NCI-H1092 treated with DMSO at 0.1 percent for 48 hours (cell line): Measurements from ENCODE around the gene ASTN2.
A peak's percentile ranks its signal among the peaks of the same experiment; 100 is the strongest.

Experiments used
- DNase-seq: peaks from one replicate; lab custom pipeline; 2025; lab: John Stamatoyannopoulos, UW

The ASTN2 gene

DNA sequence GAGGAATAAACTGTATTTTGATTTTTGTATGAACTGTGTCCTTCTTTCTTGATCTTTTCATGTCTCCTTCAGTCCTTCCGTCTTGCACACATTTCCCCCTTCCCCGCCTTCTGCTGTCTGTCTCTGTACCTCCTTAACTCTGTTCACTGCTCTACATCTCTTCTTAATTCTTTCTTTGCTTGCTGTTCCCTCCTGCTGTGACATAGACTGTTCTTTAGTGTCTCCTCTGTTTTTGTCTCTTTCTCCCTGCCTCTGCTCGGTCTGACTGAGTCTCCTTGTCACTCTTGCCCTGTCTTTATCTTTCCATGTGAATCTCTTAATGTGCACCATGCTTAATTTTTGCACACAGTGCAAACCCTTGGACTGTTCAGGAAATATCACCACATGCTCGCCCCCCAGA lies 614.8 kb downstream of the ASTN2 start:
- DNase-seq: no peak

DNA sequence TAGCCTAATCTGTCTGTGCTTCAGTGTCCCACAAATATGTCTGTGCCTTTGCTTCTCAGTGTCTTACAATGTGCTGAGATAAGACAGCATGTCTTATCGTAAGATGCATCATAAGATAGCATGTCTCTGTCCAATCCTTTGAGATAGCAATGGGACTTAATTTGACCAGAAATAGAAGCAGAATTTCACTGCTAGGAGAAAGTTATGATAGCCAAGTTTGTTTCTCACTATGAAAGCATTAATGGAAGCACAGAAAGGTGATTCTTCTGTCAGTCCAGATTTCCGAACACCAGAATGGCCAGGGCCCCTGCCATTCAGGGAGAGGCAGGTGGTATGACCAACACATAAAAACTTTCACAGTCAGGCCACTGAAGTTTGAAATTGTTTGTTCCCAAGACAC lies 616.3 kb downstream of the ASTN2 start:
- no peak for DNase-seq

DNA sequence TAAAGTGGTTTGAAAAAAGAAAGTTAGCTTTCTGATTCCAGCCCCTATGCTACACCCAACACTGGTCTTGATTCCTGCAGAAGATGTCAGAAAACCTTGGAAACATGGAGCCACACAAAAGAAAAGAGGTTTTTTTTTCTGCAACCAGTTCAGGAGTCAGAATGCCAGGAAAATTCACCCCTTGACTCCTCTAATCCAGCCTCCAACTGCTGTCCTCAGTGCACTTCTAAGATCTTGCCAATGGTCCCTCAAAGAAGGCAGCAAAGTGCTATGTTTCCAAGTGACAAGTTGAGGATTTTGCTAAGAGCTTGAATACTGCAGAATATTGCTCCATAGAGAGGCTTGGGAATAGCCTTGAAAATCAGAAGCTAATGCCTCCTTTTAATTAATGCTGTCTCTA lies 617.6 kb downstream of the ASTN2 start:
- DNase-seq: no peak

DNA sequence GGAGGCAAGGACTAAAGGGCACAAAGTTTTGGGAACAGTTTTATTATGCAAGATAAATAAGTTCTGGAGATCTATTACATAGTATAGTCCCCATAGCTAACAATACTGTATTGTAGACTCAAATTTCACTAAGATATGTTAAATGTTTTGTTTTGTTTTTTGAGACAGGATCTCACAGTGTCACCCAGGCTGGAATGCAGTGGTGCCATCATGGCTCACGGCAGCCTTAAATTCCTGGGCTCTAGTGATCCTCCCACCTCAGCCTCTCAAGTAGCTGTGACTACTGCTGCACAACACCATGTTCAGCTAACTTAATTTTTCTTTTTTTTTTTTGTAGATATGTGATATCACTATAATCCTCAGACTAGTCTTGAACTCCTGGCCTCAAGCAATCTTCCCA lies 618.2 kb downstream of the ASTN2 start:
- no peak for DNase-seq

DNA sequence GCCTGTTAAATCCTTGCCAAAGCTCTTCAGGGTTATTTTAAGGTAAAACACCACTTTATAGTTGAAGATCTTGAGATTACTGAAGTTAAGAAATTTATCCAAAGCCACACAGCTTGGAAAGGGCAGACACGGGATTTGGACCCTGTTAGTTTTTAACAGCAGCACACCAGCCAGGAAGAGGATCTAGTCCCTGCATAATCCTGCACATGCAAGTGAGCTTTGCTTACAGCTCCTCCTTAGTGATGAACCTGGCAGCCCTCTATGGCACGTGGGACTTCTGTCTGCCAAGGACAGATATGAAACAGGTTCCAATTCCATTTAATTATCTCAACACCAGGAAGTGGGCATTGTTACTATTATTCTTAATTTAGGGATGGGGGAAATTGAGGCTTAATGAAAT lies 619.0 kb downstream of the ASTN2 start:
- DNase-seq: no peak

DNA sequence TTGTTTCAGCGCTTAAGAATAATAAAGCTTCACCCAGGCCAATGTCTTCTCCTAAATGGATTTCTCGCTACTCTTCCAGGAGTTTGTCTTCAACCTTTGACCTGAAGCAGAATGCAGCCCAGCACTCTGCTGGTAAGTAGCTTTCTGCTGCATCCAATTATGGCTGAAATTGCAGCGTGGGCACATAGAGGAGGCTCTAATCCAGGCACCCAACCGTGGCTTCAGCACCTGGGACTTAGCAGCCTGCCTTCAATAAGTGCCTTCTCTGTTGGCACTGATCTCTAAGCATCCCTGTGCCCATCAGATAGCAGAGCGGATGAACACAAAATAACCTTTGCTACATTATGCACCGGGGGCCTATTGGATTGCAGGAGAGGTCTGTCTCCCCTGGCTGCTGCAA lies 622.6 kb downstream of the ASTN2 start:
- no peak for DNase-seq

DNA sequence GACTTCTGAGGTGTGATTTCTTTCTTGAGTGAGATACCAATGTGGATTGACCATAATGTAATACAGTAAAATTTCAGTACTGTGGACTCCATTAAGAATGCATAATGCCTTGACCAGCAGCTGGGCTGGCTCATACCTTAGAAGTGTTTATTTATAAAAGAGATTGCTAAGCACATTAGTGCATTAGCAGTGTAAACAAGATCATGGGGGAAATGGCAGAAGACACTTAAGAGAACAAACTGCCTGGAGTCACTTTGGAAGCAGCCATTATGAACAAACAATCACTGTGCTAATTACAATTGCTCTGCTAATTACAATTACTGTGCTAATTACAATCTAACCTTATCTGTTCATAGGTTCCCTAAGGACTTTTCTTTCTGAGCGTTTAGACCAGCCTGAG lies 623.5 kb downstream of the ASTN2 start:
- DNase-seq: peak; percentile 13

DNA sequence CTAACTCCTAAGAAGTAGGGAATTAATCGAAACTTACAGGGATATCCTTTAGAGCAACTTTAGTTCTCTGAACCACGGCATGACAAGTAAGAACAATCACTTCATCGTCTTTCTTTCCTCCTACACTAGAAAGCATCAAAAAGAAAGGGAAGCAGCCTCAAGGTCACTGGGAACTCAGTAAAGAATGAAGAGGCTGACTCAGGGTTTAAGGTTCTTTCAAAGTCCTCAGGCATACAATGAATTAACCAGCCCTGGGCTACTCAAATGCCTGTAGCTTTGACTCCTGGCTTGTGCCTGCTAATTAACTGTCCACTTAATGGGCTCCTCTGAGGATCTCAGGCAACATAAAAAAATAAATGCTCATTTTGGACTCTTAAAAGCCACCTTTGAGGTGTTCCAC lies 625.8 kb downstream of the ASTN2 start:
- no peak for DNase-seq

DNA sequence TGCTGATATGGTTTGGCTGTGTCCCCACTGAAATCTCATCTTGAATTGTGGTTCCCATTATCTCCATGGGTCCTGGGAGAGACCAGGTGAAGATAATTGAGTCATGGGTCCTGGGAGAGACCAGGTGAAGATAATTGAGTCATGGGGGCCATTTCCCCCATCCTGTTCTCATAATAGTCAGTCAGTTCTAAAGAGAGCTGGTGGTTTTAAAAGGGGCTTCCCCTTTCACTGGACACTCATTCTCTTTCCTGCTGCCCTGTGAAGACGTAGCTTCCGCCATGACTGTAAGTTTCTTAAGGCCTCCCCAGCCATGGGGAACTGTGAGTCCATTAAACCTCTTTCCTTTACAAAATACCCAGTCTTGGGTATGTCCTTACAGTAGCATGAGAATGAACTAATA lies 628.1 kb downstream of the ASTN2 start:
- no peak for DNase-seq

DNA sequence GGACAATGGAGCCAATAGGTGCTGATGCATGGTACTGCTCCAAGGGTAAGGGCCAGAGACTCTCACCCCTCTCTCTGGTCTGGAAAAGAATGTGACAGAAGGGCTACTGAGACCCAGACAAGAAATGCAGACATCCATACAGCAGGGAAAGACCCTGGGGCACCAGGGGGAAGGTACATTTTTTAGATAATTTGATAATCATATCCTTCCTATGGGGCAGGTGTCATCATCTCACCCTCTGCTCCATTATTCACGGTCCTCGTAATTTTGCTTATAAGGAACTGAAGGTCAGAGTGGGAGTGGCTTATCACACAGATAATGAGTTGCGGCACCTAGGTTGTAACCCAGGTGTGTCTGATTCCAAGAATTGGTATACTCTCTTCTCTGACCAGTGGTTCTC lies 637.7 kb downstream of the ASTN2 start:
- DNase-seq: no peak

DNA sequence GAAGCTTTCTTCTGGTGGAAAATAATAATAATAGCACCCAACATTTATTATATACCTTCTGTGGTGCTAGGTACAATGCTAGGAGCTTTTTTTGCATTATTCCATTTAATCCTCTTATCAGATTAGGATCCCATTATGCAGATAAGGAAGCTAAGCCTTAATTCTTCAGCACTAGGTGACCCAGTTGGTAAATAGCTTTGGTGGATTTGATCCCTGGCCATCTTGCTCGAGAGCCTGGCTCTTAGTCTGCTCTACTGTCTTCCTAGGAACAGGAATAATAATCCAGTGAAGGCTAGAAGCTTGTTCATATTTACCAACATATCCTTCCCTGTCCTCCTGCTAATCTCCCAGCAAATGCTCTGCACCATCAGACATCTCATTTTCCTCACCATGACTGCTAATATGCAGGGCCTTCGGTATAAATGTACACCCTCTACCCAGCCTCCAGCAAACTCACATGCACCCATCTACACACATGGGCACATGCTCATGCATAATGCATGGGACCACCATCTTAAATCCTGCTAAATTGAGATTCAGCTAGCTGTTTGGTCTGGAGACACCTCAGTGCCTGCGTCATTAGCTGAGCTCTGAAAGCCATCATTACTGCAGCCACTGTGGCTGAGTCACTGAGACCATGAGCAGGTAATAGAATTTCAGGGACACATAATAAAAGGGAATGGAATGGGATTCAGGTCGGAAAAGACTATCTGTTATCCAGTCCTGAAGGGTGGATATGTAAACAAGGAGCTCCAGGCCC lies 640.3 kb downstream of the ASTN2 start:
- no peak for DNase-seq

DNA sequence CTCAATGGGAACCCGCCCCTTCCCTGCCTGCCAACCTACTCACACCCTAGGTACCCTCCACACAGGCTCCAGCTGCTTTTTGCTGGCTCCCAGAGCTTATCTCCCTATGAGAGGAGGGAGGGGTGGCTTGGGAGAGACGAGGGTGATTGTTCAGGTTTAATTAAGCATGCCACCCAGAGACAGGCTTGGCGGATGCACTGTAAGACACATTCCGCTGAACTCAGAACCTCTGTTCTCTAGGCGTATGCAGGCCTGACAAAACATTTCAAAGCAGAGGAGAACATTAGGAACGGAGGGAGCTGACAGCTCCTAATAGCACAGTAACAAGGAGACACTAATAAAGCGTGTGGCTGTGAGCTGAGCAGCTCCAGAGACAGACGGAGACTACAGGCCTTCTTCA lies 647.6 kb downstream of the ASTN2 start:
- DNase-seq: peak; percentile 13

DNA sequence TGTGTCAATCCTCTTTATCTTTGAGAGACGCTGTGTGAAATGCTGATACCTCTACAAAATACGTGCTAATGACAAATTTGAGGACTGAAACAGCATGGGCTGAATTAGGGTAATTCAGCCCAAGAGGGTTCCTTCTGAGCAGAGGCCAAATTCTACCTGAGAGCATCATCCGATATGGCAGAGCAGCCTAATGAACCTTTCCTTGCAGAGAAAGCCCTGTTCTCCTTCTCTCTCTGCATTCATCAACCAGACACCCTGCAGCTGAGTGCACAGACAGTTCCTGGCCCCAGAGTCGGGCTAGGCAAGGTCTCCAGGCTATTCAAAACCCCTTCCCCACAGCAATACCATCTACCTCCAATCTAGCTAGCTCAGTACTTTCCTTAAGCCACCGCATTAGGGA lies 649.8 kb downstream of the ASTN2 start:
- no peak for DNase-seq

DNA sequence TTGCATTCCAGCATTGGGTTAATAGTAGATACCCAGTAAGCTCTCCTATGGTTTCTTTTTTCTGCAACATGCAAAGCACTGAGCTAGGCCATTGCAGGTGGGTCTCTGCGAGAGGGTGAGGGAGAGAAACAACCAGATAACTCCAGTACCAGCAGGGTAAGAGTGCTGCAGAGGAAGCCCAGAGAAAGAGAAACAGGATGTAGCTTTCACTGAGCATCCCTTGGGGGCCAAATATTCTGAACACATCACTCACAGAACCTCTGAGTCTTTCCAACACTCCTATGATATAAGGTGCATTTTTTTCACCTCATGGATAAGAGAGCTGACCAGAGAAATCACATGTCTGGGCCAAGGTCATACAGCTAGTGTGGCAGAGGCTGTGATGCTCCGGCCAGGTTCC lies 651.1 kb downstream of the ASTN2 start:
- DNase-seq: no peak

DNA sequence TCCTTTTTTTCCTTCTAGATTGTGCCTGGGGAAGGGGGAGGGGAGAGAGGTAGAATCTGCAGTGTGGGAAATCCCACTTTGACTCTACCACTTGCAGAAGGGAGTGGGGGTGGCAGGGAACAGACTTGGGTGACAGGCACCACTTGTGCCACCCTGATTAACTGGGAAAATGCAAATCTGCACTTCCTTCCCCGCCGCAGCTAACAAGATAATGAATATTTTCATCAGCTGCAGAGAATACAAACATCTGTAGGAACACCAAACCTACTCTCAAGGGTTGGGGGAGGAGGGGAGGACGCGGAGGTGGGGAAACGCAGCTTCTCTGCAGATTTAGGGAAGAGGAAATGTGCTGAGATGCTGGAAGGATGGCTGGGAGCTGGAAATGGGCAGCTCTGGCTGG lies 654.2 kb downstream of the ASTN2 start:
- DNase-seq: no peak

DNA sequence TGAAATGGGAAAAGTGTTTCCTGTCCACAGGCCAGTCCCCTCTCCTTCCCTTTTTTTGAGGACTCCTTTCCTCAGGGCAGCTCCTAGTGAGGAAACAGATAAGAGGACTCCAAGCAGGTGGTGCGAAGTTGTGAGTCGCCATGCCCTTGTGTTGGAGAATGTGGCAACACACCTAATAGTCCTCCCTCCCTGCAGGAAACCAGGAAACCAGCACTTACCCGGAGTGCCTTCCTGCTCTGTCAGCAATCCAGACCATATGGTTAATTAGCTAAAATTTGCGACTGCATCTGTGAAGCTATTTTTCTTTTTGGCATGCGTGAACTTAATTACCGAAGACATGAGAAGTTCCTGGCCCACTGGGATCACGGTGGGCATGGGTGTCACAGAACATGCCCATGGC lies 657.8 kb downstream of the ASTN2 start:
- no peak for DNase-seq

DNA sequence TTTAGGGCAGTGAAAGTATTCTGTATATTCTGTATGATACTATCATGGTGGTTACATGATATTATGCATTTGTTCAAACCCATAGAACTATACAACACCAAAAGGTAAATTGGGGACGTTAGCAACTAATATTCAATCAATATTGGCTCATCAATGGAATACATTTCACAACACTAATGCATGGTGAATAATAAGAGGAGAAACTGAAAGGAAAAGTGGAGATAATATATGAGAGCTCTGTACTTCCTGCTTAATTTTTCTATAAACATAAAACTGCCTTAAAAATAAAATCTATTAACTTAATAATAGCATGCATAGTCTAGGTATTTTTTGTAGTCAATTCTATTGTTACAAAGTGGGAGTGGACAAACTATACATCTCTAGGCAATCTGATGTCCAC lies 661.5 kb downstream of the ASTN2 start:
- DNase-seq: no peak

DNA sequence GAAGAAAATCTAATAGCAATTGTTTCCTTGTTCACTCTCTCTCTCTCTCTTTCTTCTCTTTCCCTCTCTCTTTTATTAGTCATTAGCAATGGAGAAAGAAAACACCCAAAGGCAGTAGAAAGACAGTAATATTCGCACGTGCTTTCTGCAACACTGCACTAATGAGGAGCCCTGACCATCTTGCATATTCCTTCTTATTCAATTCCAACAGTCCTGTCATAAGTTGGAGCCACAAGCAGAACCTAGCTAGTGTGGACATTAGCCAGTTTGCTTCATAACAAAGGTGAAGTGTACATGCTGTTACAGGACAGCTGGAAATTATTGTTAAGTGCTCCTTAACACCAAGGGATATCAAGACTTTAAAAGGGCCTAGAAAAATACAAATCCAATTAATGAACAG lies 664.3 kb downstream of the ASTN2 start:
- DNase-seq: no peak

DNA sequence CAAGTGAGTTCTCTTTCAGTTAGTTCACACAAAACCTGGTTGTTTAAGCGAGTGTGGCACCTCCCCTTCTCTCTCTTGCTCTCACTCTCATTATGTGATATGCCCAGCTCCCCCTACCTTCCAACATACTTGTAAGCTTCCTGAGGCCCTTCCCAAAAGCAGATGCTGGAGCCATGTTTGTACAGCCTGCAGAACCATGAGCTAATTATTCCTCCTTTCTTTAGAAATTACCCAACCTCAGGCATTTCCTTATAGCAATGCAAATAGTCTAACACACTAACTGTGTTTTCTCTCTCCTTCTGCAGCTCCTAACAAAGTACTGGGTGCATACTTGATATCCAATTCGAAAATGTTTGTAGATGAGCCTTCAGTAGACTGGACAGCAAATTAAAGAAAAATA lies 665.1 kb downstream of the ASTN2 start:
- DNase-seq: no peak

DNA sequence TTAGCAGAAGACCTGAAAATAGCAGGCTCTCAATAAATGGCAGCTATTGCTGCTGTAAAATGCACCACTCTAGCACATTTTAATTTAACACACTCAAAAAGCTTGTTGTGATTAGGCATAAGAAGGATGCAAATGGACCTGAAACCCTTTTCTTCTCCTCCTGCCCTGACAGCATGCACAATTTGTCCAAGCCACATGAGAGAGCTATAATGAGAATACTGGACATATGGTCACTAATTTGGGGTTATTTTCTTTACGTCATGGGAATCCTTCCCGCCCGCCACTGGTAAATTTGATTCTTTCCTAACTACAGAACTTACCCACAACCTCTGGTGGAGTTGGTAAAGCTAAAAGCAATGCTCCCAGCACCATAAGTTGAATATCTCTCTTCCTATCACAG lies 665.7 kb downstream of the ASTN2 start:
- no peak for DNase-seq

DNA sequence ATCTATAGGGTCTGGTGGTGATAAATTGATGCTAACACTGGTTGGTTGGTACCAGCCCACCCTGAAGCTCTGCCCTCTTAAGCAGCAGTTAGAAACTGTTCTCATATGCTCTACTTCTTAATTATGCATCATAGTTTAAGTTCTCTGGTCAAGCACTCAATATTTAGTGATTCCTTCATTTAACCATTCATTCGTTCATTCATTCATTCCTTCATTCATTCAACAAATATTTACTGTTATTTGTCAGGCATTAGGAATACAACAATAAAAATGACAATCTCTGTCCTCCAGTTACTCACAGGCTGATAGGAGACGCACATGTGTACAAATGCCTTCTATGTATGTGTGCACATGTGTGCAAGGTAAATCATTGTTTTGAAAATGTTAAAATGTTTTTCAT lies 673.1 kb downstream of the ASTN2 start:
- DNase-seq: no peak

DNA sequence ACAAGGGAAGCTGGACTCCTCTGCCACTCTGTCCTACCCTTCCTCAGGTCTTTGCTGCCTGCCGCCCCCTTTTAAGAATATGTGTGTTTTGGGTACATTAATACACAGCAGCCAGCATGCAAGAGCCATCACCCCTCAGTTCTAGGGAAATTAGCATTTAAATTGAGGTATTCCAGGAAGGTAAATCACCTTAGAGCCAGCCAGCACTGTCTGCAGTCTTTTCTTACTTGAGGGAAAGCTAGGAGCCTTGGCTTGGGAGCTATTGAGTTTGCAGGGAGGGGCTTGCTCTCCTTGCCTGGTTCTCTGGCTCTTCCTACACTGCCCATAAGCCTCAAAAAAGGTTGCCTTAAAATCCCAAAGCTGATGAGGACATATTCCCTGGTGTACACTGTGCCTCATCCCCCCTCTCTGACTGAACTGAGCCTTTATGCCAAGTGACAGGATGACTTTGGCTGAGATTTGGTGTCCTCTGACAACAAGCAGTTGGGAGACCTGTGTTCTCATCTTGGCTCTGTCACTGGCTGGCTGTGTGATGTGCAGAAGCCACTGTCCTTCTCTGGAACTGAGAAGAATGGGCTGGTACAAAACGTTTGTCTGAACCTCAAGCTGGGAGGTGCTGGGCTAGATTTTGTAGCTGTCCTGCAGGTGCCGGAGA lies 673.6 kb downstream of the ASTN2 start:
- no peak for DNase-seq

DNA sequence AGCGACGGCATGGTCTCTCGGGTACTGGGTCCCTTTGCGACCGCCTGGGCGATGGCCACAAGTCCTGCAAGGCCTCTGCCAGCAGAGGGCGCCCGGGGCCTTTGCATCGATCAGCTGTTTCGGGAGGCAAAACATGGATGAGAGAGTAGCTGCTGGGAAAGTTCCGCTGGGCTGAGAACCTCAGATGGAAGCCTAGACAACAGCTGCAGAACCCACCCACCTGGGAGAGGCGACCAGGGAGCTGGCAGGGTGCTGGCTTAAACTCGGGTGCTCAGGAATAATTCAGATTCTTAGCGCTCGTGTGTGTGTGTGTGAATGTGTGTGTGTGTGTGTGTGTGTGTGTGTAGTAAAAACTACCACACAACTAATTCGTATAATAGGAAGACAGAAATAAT lies 677.7 kb downstream of the ASTN2 start:
- DNase-seq: peak; percentile 71
